ENCODE data around the gene TM9SF1. TPM values are rescaled to one million over a fixed set of nuclear protein-coding genes. Genes with fewer than 3 reads are reported as not detected.

The TM9SF1 gene
- total and polyA plus RNA-seq, 2 of the 13 experiments (the other 11 are each of a cell fraction or from before 2014, with no cell fraction given) = 83.2 to 110 TPM

DNA sequence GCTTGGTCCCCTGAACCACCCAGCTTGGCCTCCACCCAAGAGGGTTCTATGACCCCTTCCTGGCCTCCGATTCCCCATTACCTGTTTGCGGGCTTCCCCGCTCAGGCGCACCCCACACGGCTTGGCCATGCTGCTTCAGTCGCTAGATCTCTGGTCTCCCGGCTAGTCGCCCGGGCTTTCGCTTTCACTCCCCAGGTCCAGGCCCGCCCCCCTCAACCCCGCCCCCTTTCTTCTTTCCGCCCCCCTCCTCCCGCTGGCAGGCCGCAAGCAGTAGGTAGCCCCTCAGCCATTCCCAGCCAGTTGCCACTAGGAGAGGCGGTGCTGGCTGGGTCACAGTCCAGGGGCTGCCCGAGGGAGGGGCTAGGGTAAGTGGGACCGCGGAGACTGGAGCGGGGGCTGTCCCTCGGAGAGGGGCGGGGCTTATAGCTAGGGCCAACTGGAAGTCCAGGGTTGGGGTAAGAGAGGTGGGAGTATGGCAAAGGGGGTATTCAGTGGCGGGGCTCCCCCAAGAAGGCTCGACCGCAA is 48.7 kb downstream of the TM9SF1 start, which contains the start of gene PSME2 (continued):
- 0 out of 2 replicates have a peak, but pooled peaks have one; percentile 81 for TF ChIP-seq DNMT1 (CRISPR knock-in tag; IDR thresholded peaks at IDR 0.05)
- TF ChIP-seq GPN1 (CRISPR knock-in tag; IDR thresholded peaks at IDR 0.05; ENCODE audit: borderline replicate concordance) = no peak
- no peak for TF ChIP-seq CENPT (CRISPR knock-in tag; IDR thresholded peaks at IDR 0.05; ENCODE audit: low read depth)
- TF ChIP-seq GATAD1 (CRISPR knock-in tag; IDR thresholded peaks at IDR 0.05) = peak; percentile 54; the same call in 1 of the 2 replicates
- TF ChIP-seq, protein P1, sequence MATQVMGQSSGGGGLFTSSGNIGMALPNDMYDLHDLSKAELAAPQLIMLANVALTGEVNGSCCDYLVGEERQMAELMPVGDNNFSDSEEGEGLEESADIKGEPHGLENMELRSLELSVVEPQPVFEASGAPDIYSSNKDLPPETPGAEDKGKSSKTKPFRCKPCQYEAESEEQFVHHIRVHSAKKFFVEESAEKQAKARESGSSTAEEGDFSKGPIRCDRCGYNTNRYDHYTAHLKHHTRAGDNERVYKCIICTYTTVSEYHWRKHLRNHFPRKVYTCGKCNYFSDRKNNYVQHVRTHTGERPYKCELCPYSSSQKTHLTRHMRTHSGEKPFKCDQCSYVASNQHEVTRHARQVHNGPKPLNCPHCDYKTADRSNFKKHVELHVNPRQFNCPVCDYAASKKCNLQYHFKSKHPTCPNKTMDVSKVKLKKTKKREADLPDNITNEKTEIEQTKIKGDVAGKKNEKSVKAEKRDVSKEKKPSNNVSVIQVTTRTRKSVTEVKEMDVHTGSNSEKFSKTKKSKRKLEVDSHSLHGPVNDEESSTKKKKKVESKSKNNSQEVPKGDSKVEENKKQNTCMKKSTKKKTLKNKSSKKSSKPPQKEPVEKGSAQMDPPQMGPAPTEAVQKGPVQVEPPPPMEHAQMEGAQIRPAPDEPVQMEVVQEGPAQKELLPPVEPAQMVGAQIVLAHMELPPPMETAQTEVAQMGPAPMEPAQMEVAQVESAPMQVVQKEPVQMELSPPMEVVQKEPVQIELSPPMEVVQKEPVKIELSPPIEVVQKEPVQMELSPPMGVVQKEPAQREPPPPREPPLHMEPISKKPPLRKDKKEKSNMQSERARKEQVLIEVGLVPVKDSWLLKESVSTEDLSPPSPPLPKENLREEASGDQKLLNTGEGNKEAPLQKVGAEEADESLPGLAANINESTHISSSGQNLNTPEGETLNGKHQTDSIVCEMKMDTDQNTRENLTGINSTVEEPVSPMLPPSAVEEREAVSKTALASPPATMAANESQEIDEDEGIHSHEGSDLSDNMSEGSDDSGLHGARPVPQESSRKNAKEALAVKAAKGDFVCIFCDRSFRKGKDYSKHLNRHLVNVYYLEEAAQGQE (IDR thresholded peaks at IDR 0.05; ENCODE audit: borderline replicate concordance in 1 of 2, low read depth in 1 of 2, low read length in 2 of 2) = 0 out of 4 replicates have a peak, but pooled peaks of 1 of the 2 experiments have one; percentile 7
- TF ChIP-seq NR2C2 (CRISPR knock-in tag; IDR thresholded peaks at IDR 0.05; ENCODE audit: borderline replicate concordance) = no peak
- TF ChIP-seq MBD4 (IDR thresholded peaks at IDR 0.05; ENCODE audit: borderline replicate concordance, low read length) = no peak
- no peak for TF ChIP-seq FOXJ3 (CRISPR knock-in tag; IDR thresholded peaks at IDR 0.05; ENCODE audit: borderline replicate concordance)
- TF ChIP-seq ZNF335 (CRISPR knock-in tag; IDR thresholded peaks at IDR 0.05) = 0 out of 2 replicates have a peak, but pooled peaks have one; percentile 14
- TF ChIP-seq NFKB2 (CRISPR knock-in tag; IDR thresholded peaks at IDR 0.05; ENCODE audit: borderline replicate concordance) = peak; percentile 83; the same call in 1 of the 2 replicates
- TF ChIP-seq ZNF709 (CRISPR knock-in tag; IDR thresholded peaks at IDR 0.05) = no peak
- TF ChIP-seq ETV6 (CRISPR knock-in tag; conservative IDR thresholded peaks at IDR 0.05) = peak; percentile 94
- TF ChIP-seq, protein P2, sequence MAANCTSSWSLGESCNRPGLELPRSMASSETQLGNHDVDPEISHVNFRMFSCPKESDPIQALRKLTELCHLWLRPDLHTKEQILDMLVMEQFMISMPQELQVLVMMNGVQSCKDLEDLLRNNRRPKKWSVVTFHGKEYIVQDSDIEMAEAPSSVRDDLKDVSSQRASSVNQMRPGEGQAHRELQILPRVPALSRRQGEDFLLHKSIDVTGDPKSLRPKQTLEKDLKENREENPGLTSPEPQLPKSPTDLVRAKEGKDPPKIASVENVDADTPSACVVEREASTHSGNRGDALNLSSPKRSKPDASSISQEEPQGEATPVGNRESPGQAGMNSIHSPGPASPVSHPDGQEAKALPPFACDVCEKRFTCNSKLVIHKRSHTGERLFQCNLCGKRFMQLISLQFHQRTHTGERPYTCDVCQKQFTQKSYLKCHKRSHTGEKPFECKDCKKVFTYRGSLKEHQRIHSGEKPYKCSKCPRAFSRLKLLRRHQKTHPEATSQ (CRISPR knock-in tag; IDR thresholded peaks at IDR 0.05; ENCODE audit: borderline replicate concordance) = peak; percentile 41; the same call in 1 of the 2 replicates
- TF ChIP-seq ZFP1 (CRISPR knock-in tag; IDR thresholded peaks at IDR 0.05) = no peak; the same call in 1 of the 2 replicates
- TF ChIP-seq, protein P3, sequence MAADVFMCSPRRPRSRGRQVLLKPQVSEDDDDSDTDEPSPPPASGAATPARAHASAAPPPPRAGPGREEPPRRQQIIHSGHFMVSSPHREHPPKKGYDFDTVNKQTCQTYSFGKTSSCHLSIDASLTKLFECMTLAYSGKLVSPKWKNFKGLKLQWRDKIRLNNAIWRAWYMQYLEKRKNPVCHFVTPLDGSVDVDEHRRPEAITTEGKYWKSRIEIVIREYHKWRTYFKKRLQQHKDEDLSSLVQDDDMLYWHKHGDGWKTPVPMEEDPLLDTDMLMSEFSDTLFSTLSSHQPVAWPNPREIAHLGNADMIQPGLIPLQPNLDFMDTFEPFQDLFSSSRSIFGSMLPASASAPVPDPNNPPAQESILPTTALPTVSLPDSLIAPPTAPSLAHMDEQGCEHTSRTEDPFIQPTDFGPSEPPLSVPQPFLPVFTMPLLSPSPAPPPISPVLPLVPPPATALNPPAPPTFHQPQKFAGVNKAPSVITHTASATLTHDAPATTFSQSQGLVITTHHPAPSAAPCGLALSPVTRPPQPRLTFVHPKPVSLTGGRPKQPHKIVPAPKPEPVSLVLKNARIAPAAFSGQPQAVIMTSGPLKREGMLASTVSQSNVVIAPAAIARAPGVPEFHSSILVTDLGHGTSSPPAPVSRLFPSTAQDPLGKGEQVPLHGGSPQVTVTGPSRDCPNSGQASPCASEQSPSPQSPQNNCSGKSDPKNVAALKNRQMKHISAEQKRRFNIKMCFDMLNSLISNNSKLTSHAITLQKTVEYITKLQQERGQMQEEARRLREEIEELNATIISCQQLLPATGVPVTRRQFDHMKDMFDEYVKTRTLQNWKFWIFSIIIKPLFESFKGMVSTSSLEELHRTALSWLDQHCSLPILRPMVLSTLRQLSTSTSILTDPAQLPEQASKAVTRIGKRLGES (CRISPR knock-in tag; IDR thresholded peaks at IDR 0.05; ENCODE audit: borderline replicate concordance) = no peak
- TF ChIP-seq ZNF33A (CRISPR knock-in tag; IDR thresholded peaks at IDR 0.05; ENCODE audit: borderline replicate concordance) = no peak
- no peak for TF ChIP-seq ZNF224 (CRISPR knock-in tag; IDR thresholded peaks at IDR 0.05)
- TF ChIP-seq ZNF749 (CRISPR knock-in tag; IDR thresholded peaks at IDR 0.05; ENCODE audit: borderline replicate concordance) = peak; percentile 98; the same call in 1 of the 2 replicates
- TF ChIP-seq KDM2A (CRISPR knock-in tag; IDR thresholded peaks at IDR 0.05; ENCODE audit: borderline replicate concordance, low read depth) = peak; percentile 53; the same call in 1 of the 2 replicates
